Measurements from ENCODE around the gene ICA1. TPM values are rescaled to one million over a fixed set of nuclear protein-coding genes. Genes with fewer than 3 reads are reported as not detected.

Gene ICA1
- total RNA-seq, 1 donor from 2014 or later: 10.5 TPM

GRCh38 chr7:8165150-8165549, 96.8 kb downstream of the ICA1 start:
- no peak for DNase-seq (ENCODE audit: low read depth)
- H3K27me3 ChIP-seq (ENCODE audit: control insufficient read depth, insufficient read depth, low read length): no peaks in the 10 kb centered on the region
- no peak for TF ChIP-seq CTCF (IDR thresholded peaks at IDR 0.05; ENCODE audit: insufficient read depth, low read length, severe bottlenecking)
- no peaks in the 10 kb centered on the region for H3K36me3 ChIP-seq (ENCODE audit: control insufficient read depth, insufficient read depth, low read length)
- H3K4me3 ChIP-seq (ENCODE audit: low read depth, low read length): no peak overlapping the region
- FAIRE-seq: no peak

- TF ChIP-seq CTCF (IDR thresholded peaks at IDR 0.05; ENCODE audit: insufficient read depth, low read length, severe bottlenecking): no peak
- Histone ChIP-seq H3K27me3 (ENCODE audit: control insufficient read depth, insufficient read depth, low read length) (no peaks in the 10 kb centered on the region), H3K4me3 (ENCODE audit: low read depth, low read length) (no peak overlapping the region), H3K36me3 (ENCODE audit: control insufficient read depth, insufficient read depth, low read length) (no peaks in the 10 kb centered on the region)
- DNase-seq (ENCODE audit: low read depth): no peak
- no peak for FAIRE-seq
Observed at GRCh38 chr7:8162181-8162580, 99.8 kb downstream of the ICA1 start.

- FAIRE-seq: no peak
- H3K27me3 ChIP-seq (ENCODE audit: control insufficient read depth, insufficient read depth, low read length): no peaks in the 10 kb centered on the region
- H3K36me3 ChIP-seq (ENCODE audit: control insufficient read depth, insufficient read depth, low read length): no peaks in the 10 kb centered on the region
- H3K4me3 ChIP-seq (ENCODE audit: low read depth, low read length): no peak overlapping the region
- DNase-seq (ENCODE audit: low read depth): no peak
- no peak for TF ChIP-seq CTCF (IDR thresholded peaks at IDR 0.05; ENCODE audit: insufficient read depth, low read length, severe bottlenecking)
Observed at GRCh38 chr7:8161364-8161828, 100.6 kb downstream of the ICA1 start.

GRCh38 chr7:8160779-8161345, 101.1 kb downstream of the ICA1 start:
- FAIRE-seq (no peak), DNase-seq (ENCODE audit: low read depth) (peak; percentile 1)
- no peaks in the 10 kb centered on the region for H3K27me3 ChIP-seq (ENCODE audit: control insufficient read depth, insufficient read depth, low read length)
- TF ChIP-seq CTCF (IDR thresholded peaks at IDR 0.05; ENCODE audit: insufficient read depth, low read length, severe bottlenecking): no peak
- H3K4me3 ChIP-seq (ENCODE audit: low read depth, low read length): no peak overlapping the region
- H3K36me3 ChIP-seq (ENCODE audit: control insufficient read depth, insufficient read depth, low read length): no peaks in the 10 kb centered on the region

- no peak for TF ChIP-seq CTCF (IDR thresholded peaks at IDR 0.05; ENCODE audit: insufficient read depth, low read length, severe bottlenecking)
- H3K4me3 ChIP-seq (ENCODE audit: low read depth, low read length): no peak overlapping the region
- no peak for FAIRE-seq
Observed at GRCh38 chr7:8160250-8160649, 101.7 kb downstream of the ICA1 start.

GRCh38 chr7:8159595-8159994, 102.4 kb downstream of the ICA1 start:
- Histone ChIP-seq H3K36me3 (ENCODE audit: control insufficient read depth, insufficient read depth, low read length) (no peaks in the 10 kb centered on the region), H3K4me3 (ENCODE audit: low read depth, low read length) (no peak overlapping the region), H3K27me3 (ENCODE audit: control insufficient read depth, insufficient read depth, low read length) (no peaks in the 10 kb centered on the region)
- no peak for FAIRE-seq
- TF ChIP-seq CTCF (IDR thresholded peaks at IDR 0.05; ENCODE audit: insufficient read depth, low read length, severe bottlenecking): no peak
- no peak for DNase-seq (ENCODE audit: low read depth)

More at GRCh38 chr7:8160250-8160649, 101.7 kb downstream of the ICA1 start:
- DNase-seq (ENCODE audit: low read depth): no peak
- Histone ChIP-seq H3K27me3 (ENCODE audit: control insufficient read depth, insufficient read depth, low read length) (no peaks in the 10 kb centered on the region), H3K36me3 (ENCODE audit: control insufficient read depth, insufficient read depth, low read length) (no peaks in the 10 kb centered on the region)
